H1 (cell line): ENCODE measurements around the gene FAM149B1. TPM values are rescaled to one million over a fixed set of nuclear protein-coding genes. Genes with fewer than 3 reads are reported as not detected.

Experiments used
- KDM5A ChIP-seq: fragments of 200-600 bp; IDR thresholded peaks from 2 replicates; pipeline ENCODE4 v1.7.1; 2012; ENCODE audit warnings: mild to moderate bottlenecking, low read length, inconsistent platforms, mixed read lengths
- TAF1 ChIP-seq: IDR thresholded peaks from 2 replicates; pipeline ENCODE4 v1.6.1; 2011; ENCODE audit warnings: mild to moderate bottlenecking, low read depth, low read length
- polyA plus RNA-seq, 7 experiments: library from polyadenylated mRNA; depleted of rRNA in 3 of 7; stranded (reverse) in 5 of 7; unstranded in 2 of 7; fragments of >200 nt in 5 of 7; fragments of 200-250 nt in 2 of 7; gene quantifications; 1 replicate in 5 of 7; 2 replicates in 1 of 7; 4 replicates in 1 of 7; pipeline versions ENCODE4 v1.2.1 to v1.2.3, GENCODE V29; 2011 to 2013; ENCODE audit warnings: missing spikeins in 2 of 7, mixed read lengths in 2 of 7
- total RNA-seq: library from RNA; stranded (reverse); fragmentation: NEBNext Ultra II Directional; extraction: Animal tissue kit (Norgen Biotek cat#: 25700); gene quantifications from 2 replicates; pipeline ENCODE4 v1.2.1, GENCODE V29; 2021

Gene FAM149B1
- total and polyA plus RNA-seq, 2 of the 8 experiments (the other 6 are each of a cell fraction or from before 2014, with no cell fraction given) = 16.8 to 21.9 TPM

DNA sequence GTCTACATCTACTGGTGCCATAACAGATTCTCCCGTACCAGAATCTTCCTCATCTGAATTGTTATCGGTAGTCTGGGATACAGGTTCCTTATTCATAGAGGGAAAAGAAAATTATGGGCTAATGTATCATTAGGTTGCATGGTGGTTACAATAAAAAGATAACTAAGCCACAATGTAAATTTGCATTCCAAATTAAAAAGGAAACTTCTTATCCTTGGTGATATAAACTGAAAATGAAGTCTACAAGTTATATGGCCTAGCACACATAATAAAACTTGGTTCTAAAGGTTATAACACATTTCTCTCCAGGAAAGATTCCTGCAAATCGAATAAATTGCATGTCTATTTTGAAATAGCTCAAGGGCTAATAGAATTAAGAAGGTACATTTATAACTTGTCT lies 33.2 kb upstream of the FAM149B1 start (continued):
- TF ChIP-seq KDM5A (no peak), TAF1 (no peak)
- TF ChIP-seq, all 59 proteins: peak for 0
